DND-41 (cell line): Measurements from ENCODE around the gene MVB12B.

Experiments
- ATAC-seq: fragments of 200-7000 bp; cut with Tn5 transposase; 3 replicates; pipeline ENCODE4 v1.9.1; 2021; ENCODE audit warnings: low read depth; ENCODE audit not compliant: insufficient read depth
- DNase-seq: peaks from one replicate; pipeline ENCODE4 v3.0.0-alpha.2; 2020
- H2AFZ ChIP-seq: 2 replicates; pipeline ENCODE4 v1.6.0; 2012; ENCODE audit warnings: low read depth, low read length
- H3K27ac ChIP-seq: 2 replicates; pipeline ENCODE4 v1.5.1; 2012; ENCODE audit warnings: low read length, inconsistent platforms
- H3K27me3 ChIP-seq: fragments of 200-600 bp; sonication (generic); 2 replicates; pipeline ENCODE4 v1.6.0; 2012; ENCODE audit warnings: low read length, mild to moderate bottlenecking, inconsistent platforms; ENCODE audit not compliant: insufficient read depth, poor library complexity
- H3K36me3 ChIP-seq: 2 replicates; pipeline ENCODE4 v1.5.1; 2012; ENCODE audit warnings: low read length, inconsistent platforms; ENCODE audit not compliant: insufficient read depth
- H3K4me1 ChIP-seq: 2 replicates; pipeline ENCODE4 v1.5.1; 2012; ENCODE audit warnings: mild to moderate bottlenecking, low read length; ENCODE audit not compliant: insufficient read depth
- H3K4me2 ChIP-seq: 2 replicates; pipeline ENCODE4 v1.6.0; 2012; ENCODE audit warnings: mild to moderate bottlenecking, moderate library complexity, low read length, inconsistent platforms; ENCODE audit not compliant: insufficient read depth
- H3K4me3 ChIP-seq, 2 experiments: fragments of 200-600 bp in 1 of 2; shearing (Covaris generic) in 1 of 2; 2 replicates each; pipeline ENCODE4 v1.5.1; 2012 to 2016; ENCODE audit warnings: inconsistent platforms in 2 of 2, low read length in 2 of 2, mild to moderate bottlenecking in 2 of 2, low read depth in 1 of 2, moderate library complexity in 1 of 2
- H3K79me2 ChIP-seq: 2 replicates; pipeline ENCODE4 v1.6.0; 2012; ENCODE audit warnings: low read length, inconsistent platforms; ENCODE audit not compliant: insufficient read depth
- H3K9ac ChIP-seq: 2 replicates; pipeline ENCODE4 v1.6.0; 2012; ENCODE audit warnings: low read depth, mild to moderate bottlenecking, inconsistent platforms, low read length, moderate library complexity
- H3K9me3 ChIP-seq: 2 replicates; pipeline ENCODE4 v1.5.1; 2012; ENCODE audit warnings: low read length, moderate library complexity, mild to moderate bottlenecking, inconsistent platforms; ENCODE audit not compliant: insufficient read depth, severe bottlenecking
- H4K20me1 ChIP-seq: 2 replicates; pipeline ENCODE4 v1.6.0; 2012; ENCODE audit warnings: low read length; ENCODE audit not compliant: insufficient read depth
- CTCF ChIP-seq: IDR thresholded peaks from 2 replicates; pipeline ENCODE4 v1.5.1; 2012; ENCODE audit warnings: borderline replicate concordance, low read length, moderate library complexity, mild to moderate bottlenecking; ENCODE audit not compliant: poor library complexity, severe bottlenecking; ENCODE audit errors: extremely low read depth
- EZH2 ChIP-seq: IDR thresholded peaks from 3 replicates; pipeline ENCODE4 v1.6.1; 2012; ENCODE audit warnings: borderline replicate concordance, low read depth, mild to moderate bottlenecking, moderate library complexity, low read length, inconsistent platforms; ENCODE audit not compliant: severe bottlenecking

The MVB12B gene

GRCh38 chr9:126334721-126335621 is 8.3 kb downstream of the MVB12B start:
- H3K36me3 ChIP-seq = no peaks in the 10 kb centered on the region
- H3K4me1 ChIP-seq = peaks cover 8% of the 10 kb centered on the region; the same call in 1 of the 2 replicates
- H2AFZ ChIP-seq = no peak overlapping the region
- no peak for TF ChIP-seq CTCF
- TF ChIP-seq EZH2 = no peak
- H3K4me3 ChIP-seq = no peak overlapping the region
- DNase-seq (no peak), ATAC-seq (no peak)
- H3K9me3 ChIP-seq = no peaks in the 10 kb centered on the region
- H4K20me1 ChIP-seq = 0 out of 2 replicates have a peak, but pooled peaks cover 16% of the 10 kb centered on the region
- H3K4me2 ChIP-seq = no peak overlapping the region
- H3K79me2 ChIP-seq = no peaks in the 10 kb centered on the region
- no peak overlapping the region for H3K9ac ChIP-seq
- no peaks in the 10 kb centered on the region for H3K27me3 ChIP-seq
- H3K27ac ChIP-seq = no peak overlapping the region

GRCh38 chr9:126335837-126336735 is 9.5 kb downstream of the MVB12B start:
- no peak for ATAC-seq
- H3K4me1 ChIP-seq = peaks cover 8% of the 10 kb centered on the region; the same call in 1 of the 2 replicates
- no peak overlapping the region for H3K9ac ChIP-seq
- no peak for DNase-seq
- no peak overlapping the region for H3K4me3 ChIP-seq
- H3K9me3 ChIP-seq = no peaks in the 10 kb centered on the region
- H3K4me2 ChIP-seq = no peak overlapping the region
- H3K79me2 ChIP-seq = no peaks in the 10 kb centered on the region
- no peaks in the 10 kb centered on the region for H3K36me3 ChIP-seq
- H2AFZ ChIP-seq = no peak overlapping the region
- 0 out of 2 replicates have a peak, but pooled peaks cover 16% of the 10 kb centered on the region for H4K20me1 ChIP-seq
- no peaks in the 10 kb centered on the region for H3K27me3 ChIP-seq
- TF ChIP-seq EZH2 (no peak), CTCF (no peak)
- no peak overlapping the region for H3K27ac ChIP-seq

- H3K27ac ChIP-seq = no peak overlapping the region
- H3K4me1 ChIP-seq = peaks cover 8% of the 10 kb centered on the region; the same call in 1 of the 2 replicates
- TF ChIP-seq EZH2 (no peak), CTCF (no peak)
- no peaks in the 10 kb centered on the region for H3K27me3 ChIP-seq
- no peak for DNase-seq
- H3K9me3 ChIP-seq = no peaks in the 10 kb centered on the region
- H2AFZ ChIP-seq = no peak overlapping the region
- H3K4me3 ChIP-seq = no peak overlapping the region
- no peaks in the 10 kb centered on the region for H3K79me2 ChIP-seq
- no peak overlapping the region for H3K9ac ChIP-seq
- no peak overlapping the region for H3K4me2 ChIP-seq
- ATAC-seq = no peak
- H4K20me1 ChIP-seq = 0 out of 2 replicates have a peak, but pooled peaks cover 16% of the 10 kb centered on the region
- peaks cover 3% of the 10 kb centered on the region; the same call in 1 of the 2 replicates for H3K36me3 ChIP-seq
Measured at GRCh38 chr9:126336736-126337325, 10.2 kb downstream of the MVB12B start.
